Retina (tissue), 1 donor: ENCODE measurements around the gene RHBDL1.
"Not testable (repeated sequence)": the region's sequence is repeated elsewhere in the genome, so short reads cannot be mapped to it uniquely, and the experiment has no call there.

Experiments
- DNase-seq: peaks from one replicate; pipeline ENCODE4 v3.0.0-alpha.2; 2016

Gene RHBDL1

DNA sequence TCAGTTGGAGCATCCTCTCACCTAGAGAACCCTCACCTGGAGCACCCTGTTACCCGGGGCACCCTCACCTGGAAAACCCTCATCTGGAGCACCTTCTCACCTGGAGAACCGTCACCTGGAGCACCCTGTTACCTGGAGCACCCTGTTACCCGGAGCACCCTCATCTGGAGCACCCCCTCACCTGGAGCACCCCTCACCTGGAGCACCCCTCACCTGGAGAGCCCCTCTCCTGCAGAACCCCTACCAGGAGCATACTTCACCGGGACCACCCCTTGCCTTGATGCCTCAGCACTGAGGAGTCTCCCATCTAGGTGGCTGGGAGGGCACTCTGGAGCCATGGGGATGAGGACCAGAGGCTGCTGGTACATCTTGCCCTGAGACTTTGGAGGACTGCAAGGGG lies 33.5 kb downstream of the RHBDL1 start:
- DNase-seq = no peak

DNA sequence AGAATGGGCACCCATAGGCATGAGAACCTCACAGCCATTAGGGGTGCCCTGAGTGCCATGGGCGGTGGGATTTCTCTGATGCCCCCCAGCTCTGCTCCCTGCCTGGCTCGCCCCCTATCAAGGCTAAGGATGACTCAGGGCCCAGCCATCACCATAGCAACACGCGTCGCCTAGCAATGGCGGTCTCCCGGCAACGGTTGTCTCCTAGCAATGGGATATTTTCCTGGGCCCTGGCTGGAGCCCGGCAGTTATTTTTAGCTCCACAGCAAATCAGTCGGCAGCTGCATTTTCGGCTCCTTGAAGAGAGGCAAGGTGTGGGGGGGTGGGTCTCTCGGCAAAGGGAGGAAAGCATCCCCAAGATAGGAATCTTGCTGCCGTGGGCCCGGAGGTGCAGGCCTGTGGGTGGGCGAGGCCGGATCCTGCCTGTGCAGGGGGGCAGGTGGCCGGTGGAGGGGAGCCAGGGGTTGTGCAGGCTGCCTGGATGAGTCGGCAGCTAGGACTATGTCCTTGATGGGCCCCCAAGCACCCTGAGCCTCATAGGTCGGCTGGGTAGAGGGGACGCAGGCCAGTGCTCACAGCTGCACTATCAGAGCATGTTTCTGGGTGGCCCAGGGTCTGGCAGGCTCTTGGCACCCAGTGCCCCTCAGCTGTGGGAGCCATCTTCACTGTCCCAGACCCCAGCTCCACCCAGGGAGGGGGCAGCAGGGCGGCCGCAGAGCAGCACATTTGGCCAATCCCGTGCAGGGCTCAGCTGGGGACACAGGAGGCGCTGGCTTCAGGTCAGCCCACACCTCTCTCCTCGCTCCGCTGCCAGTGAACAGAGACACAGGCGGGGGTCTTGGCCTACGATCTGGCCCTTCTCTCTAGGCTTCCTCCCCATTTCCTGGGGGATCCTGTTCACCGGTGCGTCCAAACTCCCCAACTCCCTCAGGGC lies 34.4 kb downstream of the RHBDL1 start:
- DNase-seq = peak; percentile 96

GRCh38 chr16:710500-711075 lies 35.1 kb downstream of the RHBDL1 start:
- no peak for DNase-seq

- no peak for DNase-seq
These were observed 35.6 kb downstream of the RHBDL1 start for GRCh38 chr16:711084-711483.

DNA sequence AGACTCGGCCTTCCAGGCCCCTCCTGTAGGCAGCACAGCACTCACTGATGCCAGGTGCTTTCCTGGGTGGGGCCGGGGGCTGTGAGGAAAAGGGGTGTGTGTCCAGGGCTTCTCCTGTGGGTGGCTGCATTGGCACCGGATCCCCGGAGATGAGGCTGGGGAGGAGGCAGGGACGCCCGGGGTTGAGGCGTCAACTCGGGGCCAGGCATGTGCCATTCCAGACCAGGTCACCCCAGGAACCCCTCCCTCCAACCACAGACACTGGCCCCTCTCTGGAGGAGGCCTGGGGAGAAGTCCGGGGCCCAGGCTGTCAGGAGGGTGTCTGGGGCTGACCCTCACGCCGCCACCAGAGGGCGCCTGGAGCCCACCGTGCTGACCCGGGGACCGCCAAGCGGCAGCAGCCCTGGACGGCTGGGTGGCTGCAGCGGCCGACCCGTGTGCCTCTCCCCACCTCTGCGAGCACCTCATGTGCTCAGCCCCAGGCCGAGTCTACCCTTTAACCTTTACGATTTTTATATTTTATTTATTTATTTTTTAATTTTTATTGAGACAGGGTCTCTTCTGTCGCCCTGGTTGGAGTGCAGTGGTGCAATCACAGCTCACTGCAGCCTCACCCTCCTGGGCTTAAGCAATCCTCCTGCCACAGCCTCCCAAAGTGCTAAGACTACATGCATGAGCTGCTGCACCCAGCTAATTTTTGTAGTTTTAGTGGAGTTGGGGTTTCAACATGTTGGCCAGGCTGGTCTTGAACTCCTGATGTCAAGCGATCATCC lies 36.3 kb downstream of the RHBDL1 start:
- peak; percentile 89 for DNase-seq

GRCh38 chr16:712740-713250 lies 37.3 kb downstream of the RHBDL1 start:
- DNase-seq = not testable (repeated sequence)

DNA sequence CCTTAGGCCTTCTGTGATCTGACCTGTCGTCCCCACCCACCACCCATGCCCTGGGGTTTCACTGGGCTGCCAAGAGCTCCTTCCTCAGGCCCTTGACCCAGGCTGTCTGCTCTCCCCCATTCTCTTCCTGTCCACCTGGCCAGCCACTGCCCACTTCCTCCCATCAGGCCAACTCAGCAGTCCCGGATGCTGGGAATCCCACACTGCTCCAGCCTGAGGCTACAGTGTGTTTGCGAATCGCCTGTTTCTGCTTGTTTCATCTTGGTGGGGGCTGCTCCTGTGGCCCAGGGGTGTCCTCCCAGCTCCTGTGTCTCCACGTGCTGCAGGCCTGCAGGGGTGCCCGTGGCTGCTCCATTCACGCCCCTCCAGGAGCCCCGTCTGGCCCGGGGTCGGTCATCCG lies 38.6 kb downstream of the RHBDL1 start:
- DNase-seq = no peak

- DNase-seq = peak; percentile 86
These were observed 39.3 kb downstream of the RHBDL1 start, which contains the start of gene METRN for GRCh38 chr16:714558-715476. TSS of gene METRN (plus strand) at chr16:715118. CDS start at chr16:715290, 172 bp downstream.

DNA sequence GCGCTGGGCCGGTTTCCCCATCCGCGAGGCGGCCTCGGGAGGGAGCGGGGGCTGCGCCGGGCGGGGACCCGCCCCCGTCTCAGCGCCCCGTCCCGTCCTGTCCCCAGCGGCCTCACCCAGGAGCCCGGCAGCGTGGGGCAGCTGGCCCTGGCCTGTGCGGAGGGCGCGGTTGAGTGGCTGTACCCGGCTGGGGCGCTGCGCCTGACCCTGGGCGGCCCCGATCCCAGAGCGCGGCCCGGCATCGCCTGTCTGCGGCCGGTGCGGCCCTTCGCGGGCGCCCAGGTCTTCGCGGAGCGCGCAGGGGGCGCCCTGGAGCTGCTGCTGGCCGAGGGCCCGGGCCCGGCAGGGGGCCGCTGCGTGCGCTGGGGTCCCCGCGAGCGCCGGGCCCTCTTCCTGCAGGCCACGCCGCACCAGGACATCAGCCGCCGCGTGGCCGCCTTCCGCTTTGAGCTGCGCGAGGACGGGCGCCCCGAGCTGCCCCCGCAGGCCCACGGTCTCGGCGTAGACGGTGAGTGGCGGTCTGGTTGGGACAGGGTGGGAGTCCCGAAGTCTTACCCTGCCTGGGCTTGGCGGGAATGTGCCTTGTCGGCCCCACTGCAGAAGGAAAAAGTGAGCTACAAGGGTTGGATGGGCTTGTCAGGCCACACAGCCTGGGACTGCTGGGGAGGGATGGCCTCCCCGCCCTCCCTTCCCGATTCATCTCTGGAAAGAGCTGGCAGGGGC lies 40.2 kb downstream of the RHBDL1 start:
- no peak for DNase-seq

DNA sequence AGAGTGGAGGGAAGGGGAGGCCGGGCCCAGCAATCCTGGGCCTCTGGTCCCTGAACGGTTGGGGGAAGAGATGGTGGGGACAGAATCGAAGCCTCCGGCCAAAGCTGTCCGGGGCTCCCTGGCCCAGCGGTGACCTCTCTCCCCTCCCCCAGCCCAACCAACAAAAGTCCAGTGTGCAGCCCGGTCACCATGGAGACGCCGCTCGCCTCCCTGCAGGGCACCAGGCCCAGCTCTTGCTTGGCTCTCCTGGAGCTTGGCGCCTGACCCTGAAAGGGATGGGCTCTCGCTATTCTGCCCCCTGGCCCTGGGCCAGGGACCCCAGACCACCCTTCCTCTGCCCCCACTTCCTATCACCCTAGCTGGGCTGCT lies 40.7 kb downstream of the RHBDL1 start:
- DNase-seq = peak; percentile 89

DNA sequence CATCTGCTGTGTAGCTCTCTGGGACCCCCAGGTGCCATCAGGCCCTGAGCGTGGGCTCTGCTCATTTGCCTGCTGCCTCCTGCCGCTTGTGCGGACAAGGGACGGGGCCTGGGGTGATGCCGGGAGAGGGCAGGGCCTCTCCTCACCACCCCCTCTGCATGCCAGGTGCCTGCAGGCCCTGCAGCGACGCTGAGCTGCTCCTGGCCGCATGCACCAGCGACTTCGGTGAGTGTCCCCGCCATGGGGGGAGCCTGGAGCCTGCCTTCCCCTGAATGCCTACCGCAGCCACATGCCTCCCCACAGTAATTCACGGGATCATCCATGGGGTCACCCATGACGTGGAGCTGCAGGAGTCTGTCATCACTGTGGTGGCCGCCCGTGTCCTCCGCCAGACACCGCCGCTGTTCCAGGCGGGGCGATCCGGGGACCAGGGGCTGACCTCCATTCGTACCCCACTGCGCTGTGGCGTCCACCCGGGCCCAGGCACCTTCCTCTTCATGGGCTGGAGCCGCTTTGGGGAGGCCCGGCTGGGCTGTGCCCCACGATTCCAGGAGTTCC lies 41.4 kb downstream of the RHBDL1 start:
- no peak for DNase-seq

GRCh38 chr16:717450-718245 lies 42.2 kb downstream of the RHBDL1 start:
- no peak for DNase-seq

GRCh38 chr16:718389-718788 lies 42.9 kb downstream of the RHBDL1 start:
- no peak for DNase-seq

DNA sequence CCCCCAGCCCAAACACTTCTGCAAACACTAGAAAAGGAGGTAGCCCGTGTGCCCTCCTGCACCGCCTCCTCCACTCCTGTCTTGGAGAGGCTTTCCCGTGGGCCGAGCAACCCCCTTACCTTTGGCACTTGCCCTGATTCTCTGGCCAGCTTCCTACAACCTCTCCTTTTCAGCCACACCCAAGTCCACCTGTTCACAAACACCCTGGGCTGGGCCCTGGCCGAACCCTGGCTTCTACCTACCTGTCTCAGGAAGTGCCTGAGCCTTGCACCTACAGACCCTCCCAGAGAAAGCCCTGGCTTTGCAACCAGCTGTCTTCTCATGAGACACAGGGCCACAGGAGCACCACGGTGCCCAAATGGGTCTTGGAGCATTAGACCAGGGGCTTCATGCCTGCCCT lies 43.5 kb downstream of the RHBDL1 start:
- DNase-seq = no peak

- DNase-seq = no peak
These were observed 44.5 kb downstream of the RHBDL1 start for GRCh38 chr16:719815-720446.

GRCh38 chr16:720447-720989 lies 45.0 kb downstream of the RHBDL1 start:
- peak; percentile 92 for DNase-seq

GRCh38 chr16:720990-721764 lies 45.7 kb downstream of the RHBDL1 start, which contains the start of gene ANTKMT:
TSS of gene ANTKMT (plus strand) at chr16:721146. CDS start at chr16:721275, 129 bp downstream.
- DNase-seq = no peak

GRCh38 chr16:721765-722540 lies 46.5 kb downstream of the RHBDL1 start:
- DNase-seq = no peak
